Measurements from ENCODE around the gene DOK3. TPM values are rescaled to one million over a fixed set of nuclear protein-coding genes. Genes with fewer than 3 reads are reported as not detected.

The DOK3 gene
- polyA plus RNA-seq, 2 of the 4 experiments (the other 2 are of a cell fraction), result 1.3 to 7.1 TPM

DNA sequence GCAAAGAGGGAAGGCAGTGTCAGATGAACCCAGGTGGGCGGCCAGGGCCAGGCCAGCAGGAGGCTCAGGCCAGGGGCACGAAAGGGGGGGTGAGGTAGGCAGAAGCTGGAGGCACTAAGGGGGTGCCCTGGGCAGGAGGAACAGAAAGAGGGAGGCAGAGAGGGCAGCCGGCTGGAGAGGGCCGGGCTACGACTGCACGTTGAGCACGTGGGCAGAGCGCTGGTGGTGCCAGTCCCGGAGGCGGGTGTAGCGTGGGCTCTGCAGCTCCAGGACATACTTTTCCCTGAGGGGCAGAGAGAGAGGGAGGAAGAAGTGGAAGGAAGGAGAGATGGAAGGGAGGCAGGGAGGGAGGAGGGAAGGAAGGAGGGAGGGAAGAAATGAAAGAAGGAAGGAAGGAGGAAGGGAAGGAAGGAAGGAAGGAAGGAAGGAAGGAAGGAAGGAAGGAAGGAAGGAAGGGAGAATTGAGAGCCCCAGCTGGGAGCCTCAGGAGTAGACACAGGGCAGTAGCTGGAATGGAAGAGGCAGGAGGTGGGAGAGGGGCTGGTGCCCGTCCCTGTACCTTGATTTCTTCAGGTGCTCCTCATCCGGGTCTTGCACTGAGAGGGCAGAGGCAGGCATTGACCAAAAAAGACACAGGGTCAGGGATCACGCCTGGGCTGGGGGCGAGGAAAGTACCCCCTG lies 19.2 kb downstream of the DOK3 start:
- DNase-seq (ENCODE audit: low read depth in 1 of 2, low spot score in 1 of 2), result no peak
- Histone ChIP-seq H3K4me2 (no peak overlapping the region), H3K27ac (peak overlapping the region in 1 of 2 experiments; percentile 95; a peak in 1 of 6 replicates), H3K4me1 (peaks cover 46% of the 10 kb centered on the region), H3K9me3 (no peaks in the 10 kb centered on the region), H3K4me3 (no peak overlapping the region)
- no peak for FAIRE-seq
- no peak for ATAC-seq
- WGBS (ENCODE audit: missing lambda C conversion rate), result 93% methylated on average over 13 of the region's 15 CpGs
- TF ChIP-seq ELK1 (IDR thresholded peaks at IDR 0.05; ENCODE audit: low read depth, low read length) (no peak), SREBF2 (IDR thresholded peaks at IDR 0.05) (no peak), TP53 (CRISPR knock-in tag; IDR thresholded peaks at IDR 0.05) (no peak), NPAS2 (CRISPR knock-in tag; IDR thresholded peaks at IDR 0.05; ENCODE audit: borderline replicate concordance) (no peak), POLR2AphosphoS2 (conservative IDR thresholded peaks at IDR 0.05; ENCODE audit: low read length) (no peak), POLR2A (IDR thresholded peaks at IDR 0.05; ENCODE audit: low read length) (no peak), FOSB (CRISPR knock-in tag; IDR thresholded peaks at IDR 0.05) (no peak), RNF2 (IDR thresholded peaks at IDR 0.05; ENCODE audit: borderline replicate concordance, low read depth) (no peak), ZSCAN20 (CRISPR knock-in tag; IDR thresholded peaks at IDR 0.05) (no peak), JUN (IDR thresholded peaks at IDR 0.05) (no peak), CHD2 (IDR thresholded peaks at IDR 0.05; ENCODE audit: low read length, partially characterized antibody) (no peak), HDAC2 (IDR thresholded peaks at IDR 0.05) (no peak), KDM5A (IDR thresholded peaks at IDR 0.05) (no peak)
- TF ChIP-seq, protein P1, sequence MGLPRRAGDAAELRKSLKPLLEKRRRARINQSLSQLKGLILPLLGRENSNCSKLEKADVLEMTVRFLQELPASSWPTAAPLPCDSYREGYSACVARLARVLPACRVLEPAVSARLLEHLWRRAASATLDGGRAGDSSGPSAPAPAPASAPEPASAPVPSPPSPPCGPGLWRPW (IDR thresholded peaks at IDR 0.05), result no peak
- TF ChIP-seq, protein P2, sequence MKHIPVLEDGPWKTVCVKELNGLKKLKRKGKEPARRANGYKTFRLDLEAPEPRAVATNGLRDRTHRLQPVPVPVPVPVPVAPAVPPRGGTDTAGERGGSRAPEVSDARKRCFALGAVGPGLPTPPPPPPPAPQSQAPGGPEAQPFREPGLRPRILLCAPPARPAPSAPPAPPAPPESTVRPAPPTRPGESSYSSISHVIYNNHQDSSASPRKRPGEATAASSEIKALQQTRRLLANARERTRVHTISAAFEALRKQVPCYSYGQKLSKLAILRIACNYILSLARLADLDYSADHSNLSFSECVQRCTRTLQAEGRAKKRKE (CRISPR knock-in tag; IDR thresholded peaks at IDR 0.05; ENCODE audit: low read depth), result no peak
- POLR2A ChIA-PET, result no interaction called here
- CTCF ChIA-PET, result interaction anchor here (0.6 to 18.1 kb wide), 8 partner anchors 12 to 743 kb away, joined by 3 to 354 read pairs (median 7); partner anchors contain the start of genes DBN1, PDLIM7 and PRR7

- 89% methylated on average over 17 of the region's 26 CpGs for WGBS (ENCODE audit: missing lambda C conversion rate)
- peaks cover 34% of the 10 kb centered on the region for H3K4me1 ChIP-seq
- H3K9me3 ChIP-seq, result no peaks in the 10 kb centered on the region
- TF ChIP-seq, protein P2 (CRISPR knock-in tag; IDR thresholded peaks at IDR 0.05; ENCODE audit: low read depth), result no peak
- TF ChIP-seq HOXB5 (CRISPR knock-in tag; IDR thresholded peaks at IDR 0.05), result no peak
- no peak for TF ChIP-seq CBX8 (IDR thresholded peaks at IDR 0.05)
- TF ChIP-seq FOSL2 (IDR thresholded peaks at IDR 0.05), result no peak
- no peak for TF ChIP-seq FOSL2 (CRISPR knock-in tag; IDR thresholded peaks at IDR 0.05)
- TF ChIP-seq, protein P1 (IDR thresholded peaks at IDR 0.05), result no peak
- TF ChIP-seq RAD21 (conservative IDR thresholded peaks at IDR 0.05 in 1 of 2, IDR thresholded peaks at IDR 0.05 in 1 of 2), result no peak
- no peak for TF ChIP-seq PBX3 (IDR thresholded peaks at IDR 0.05)
- no peak for TF ChIP-seq REST (IDR thresholded peaks at IDR 0.05)
- no peak for TF ChIP-seq FOXS1 (CRISPR knock-in tag; IDR thresholded peaks at IDR 0.05)
- TF ChIP-seq NPAS2 (CRISPR knock-in tag; IDR thresholded peaks at IDR 0.05; ENCODE audit: borderline replicate concordance), result no peak
- peak overlapping the region in 1 of 2 experiments; percentile 11; a peak in 1 of 6 replicates for H3K27ac ChIP-seq
- CTCF ChIA-PET, result interaction anchor here (0.6 to 18.1 kb wide), 7 partner anchors 12 to 119 kb away, joined by 3 to 354 read pairs (median 11); partner anchors contain the start of genes DBN1, PDLIM7 and PRR7
- no peak for FAIRE-seq
- H3K4me2 ChIP-seq, result no peak overlapping the region
- no peak overlapping the region for H3K4me3 ChIP-seq
- DNase-seq (ENCODE audit: low read depth in 1 of 2, low spot score in 1 of 2), result peak in 1 of 2 experiments; percentile 41
- POLR2A ChIA-PET, result no interaction called here
- ATAC-seq, result peak in 1 of 2 experiments; percentile 16; a peak in 3 of 6 replicates
Measured at GRCh38 chr5:177489119-177489716, 20.4 kb downstream of the DOK3 start.

Data from A549 (cell line).